K562 (cell line): ENCODE results near the gene PGP. TPM values are rescaled to one million over a fixed set of nuclear protein-coding genes. Genes with fewer than 3 reads are reported as not detected.

ENCODE experiments used
- FOXP1 ChIP-seq: sonication (generic); formaldehyde crosslinking; IDR thresholded peaks from 2 replicates; pipeline ENCODE4 v1.8.0; 2022; ENCODE audit warnings: mild to moderate bottlenecking, missing genetic modification reagents
- HDAC1 ChIP-seq, 2 experiments: fragments of 450-650 bp; IDR thresholded peaks; 2 replicates each; pipeline ENCODE4 v1.6.1; 2016 to 2017; ENCODE audit warnings: inconsistent platforms in 1 of 2, mild to moderate bottlenecking in 1 of 2, moderate library complexity in 1 of 2
- IFI16 ChIP-seq: fragments of 250-450 bp; sonication (Bioruptor Pico); IDR thresholded peaks from 2 replicates; pipeline ENCODE4 v2.1.2; 2022; ENCODE audit warnings: mild to moderate bottlenecking, inconsistent platforms
- ZNF589 ChIP-seq: fragments of 200-800 bp; sonication (Bioruptor generic); IDR thresholded peaks from 2 replicates; pipeline ENCODE4 v1.6.1; 2016; ENCODE audit warnings: low read depth, missing genetic modification characterization, missing compliant biosample characterization
- polyA plus RNA-seq, 8 experiments: library from polyadenylated mRNA; depleted of rRNA in 4 of 8; stranded (reverse) in 5 of 8; unstranded in 3 of 8; fragments of >200 nt; fragmentation: Nextera tagmentation in 2 of 8; fragmentation: Illumina TruSeq in 1 of 8; extraction: Ambion mirVana in 2 of 8; extraction: Trizol in 1 of 8; gene quantifications; 2 replicates each; pipeline versions ENCODE4 v1.2.1 to v1.2.3, GENCODE V29; 2011 to 2014; ENCODE audit warnings: inconsistent platforms in 1 of 8, missing spikeins in 1 of 8
- total RNA-seq, 7 experiments: library from RNA; depleted of rRNA in 6 of 7; stranded (reverse); fragments of >200 nt in 6 of 7; fragmentation: Illumina TruSeq in 2 of 7; extraction: Trizol in 2 of 7; gene quantifications; 2 replicates each; pipeline versions ENCODE4 v1.2.1 to v1.2.3, GENCODE V29; 2011 to 2021; ENCODE audit warnings: low replicate concordance in 1 of 7
- TF ChIP-seq, protein P1 (sequence below): sonication (generic); formaldehyde crosslinking; IDR thresholded peaks from 2 replicates; pipeline ENCODE4 v1.8.1; 2023; ENCODE audit warnings: mild to moderate bottlenecking, missing genetic modification reagents, moderate library complexity
- TF ChIP-seq, protein P2 (sequence below): sonication (generic); formaldehyde crosslinking; IDR thresholded peaks from 2 replicates; pipeline ENCODE4 v1.8.0; 2022; ENCODE audit warnings: mild to moderate bottlenecking, low read depth, missing genetic modification reagents

The PGP gene
- total and polyA plus RNA-seq, 9 of the 15 experiments (the other 6 are each of a cell fraction or from before 2014, with no cell fraction given): 1.1 to 57.6 (median 19.6) TPM

DNA sequence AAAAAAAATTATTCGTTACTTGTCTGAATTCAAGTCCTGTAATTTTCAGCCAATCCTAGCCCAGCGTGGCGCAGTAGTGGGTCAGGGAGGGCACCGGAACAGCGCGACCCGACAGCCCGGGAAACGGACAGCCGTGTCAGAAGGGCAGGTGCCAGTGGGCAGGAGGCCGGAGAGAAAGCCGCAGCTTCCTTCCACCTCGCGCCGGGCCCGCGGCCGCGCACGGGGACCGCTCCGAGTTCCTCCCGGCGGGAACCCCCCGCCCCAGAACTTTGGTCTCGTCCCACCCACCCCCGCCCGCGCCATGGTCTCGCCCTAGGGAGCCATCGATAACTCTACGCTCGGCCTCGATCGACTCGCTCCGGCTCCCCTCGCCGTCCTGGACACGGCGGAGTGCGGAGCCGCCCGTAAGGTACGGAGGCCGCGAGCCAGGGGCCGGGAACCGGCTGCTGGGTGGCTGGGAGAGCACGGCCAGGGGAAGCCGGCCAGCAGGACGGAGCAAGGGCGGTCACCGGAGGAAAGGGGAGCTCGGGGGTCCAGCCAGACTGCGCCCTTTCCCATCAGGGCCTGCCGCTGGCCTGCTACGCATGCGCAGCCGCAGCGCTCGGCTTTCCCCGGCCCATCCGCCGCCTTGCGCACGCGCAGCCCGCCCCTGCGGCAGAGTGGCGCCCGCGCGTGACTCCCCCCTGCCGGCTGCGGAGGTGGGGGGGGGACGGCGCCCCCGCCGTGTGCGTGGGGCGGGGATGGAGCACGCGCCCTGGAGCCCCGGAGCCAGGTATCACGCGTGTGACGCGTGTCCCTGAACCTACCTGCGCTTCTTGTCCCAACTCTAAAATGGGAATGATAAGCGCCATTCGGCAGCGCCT, 9.3 kb downstream of the PGP start, which contains the start of gene MLST8 (continued):
- TF ChIP-seq FOXP1 (CRISPR knock-in tag) (0 out of 2 replicates have a peak, but pooled peaks have one; percentile 46), HDAC1 (IDR thresholded peaks at IDR 0.05) (peak in 1 of 2 experiments; percentile 67; a peak in 1 of 4 replicates), IFI16 (CRISPR knock-in tag) (no peak), ZNF589 (CRISPR knock-in tag) (no peak; the same call in 1 of the 2 replicates)
- TF ChIP-seq, protein P1, sequence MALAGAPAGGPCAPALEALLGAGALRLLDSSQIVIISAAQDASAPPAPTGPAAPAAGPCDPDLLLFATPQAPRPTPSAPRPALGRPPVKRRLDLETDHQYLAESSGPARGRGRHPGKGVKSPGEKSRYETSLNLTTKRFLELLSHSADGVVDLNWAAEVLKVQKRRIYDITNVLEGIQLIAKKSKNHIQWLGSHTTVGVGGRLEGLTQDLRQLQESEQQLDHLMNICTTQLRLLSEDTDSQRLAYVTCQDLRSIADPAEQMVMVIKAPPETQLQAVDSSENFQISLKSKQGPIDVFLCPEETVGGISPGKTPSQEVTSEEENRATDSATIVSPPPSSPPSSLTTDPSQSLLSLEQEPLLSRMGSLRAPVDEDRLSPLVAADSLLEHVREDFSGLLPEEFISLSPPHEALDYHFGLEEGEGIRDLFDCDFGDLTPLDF: peak; percentile 60; the same call in 1 of the 2 replicates
- TF ChIP-seq, protein P2, sequence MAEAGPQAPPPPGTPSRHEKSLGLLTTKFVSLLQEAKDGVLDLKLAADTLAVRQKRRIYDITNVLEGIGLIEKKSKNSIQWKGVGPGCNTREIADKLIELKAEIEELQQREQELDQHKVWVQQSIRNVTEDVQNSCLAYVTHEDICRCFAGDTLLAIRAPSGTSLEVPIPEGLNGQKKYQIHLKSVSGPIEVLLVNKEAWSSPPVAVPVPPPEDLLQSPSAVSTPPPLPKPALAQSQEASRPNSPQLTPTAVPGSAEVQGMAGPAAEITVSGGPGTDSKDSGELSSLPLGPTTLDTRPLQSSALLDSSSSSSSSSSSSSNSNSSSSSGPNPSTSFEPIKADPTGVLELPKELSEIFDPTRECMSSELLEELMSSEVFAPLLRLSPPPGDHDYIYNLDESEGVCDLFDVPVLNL: no peak
